GM10266 (cell line): ENCODE data around the gene IHH.

Experiments
- DNase-seq: peaks from one replicate; pipeline ENCODE4 v3.0.0; 2012; ENCODE audit errors: extremely low spot score
- CTCF ChIP-seq: IDR thresholded peaks from 2 replicates; pipeline ENCODE4 v1.5.1; 2012; ENCODE audit warnings: mild to moderate bottlenecking, low read depth; ENCODE audit not compliant: control insufficient read depth, insufficient read depth; ENCODE audit errors: missing control alignments

Gene IHH

GRCh38 chr2:219049282-219049681 lies 11.4 kb downstream of the IHH start:
- no peak for DNase-seq
- no peak for TF ChIP-seq CTCF

- TF ChIP-seq CTCF: no peak
- DNase-seq: no peak
Measured at GRCh38 chr2:219045937-219046550, 14.7 kb downstream of the IHH start.

GRCh38 chr2:219042750-219043149 lies 18.0 kb downstream of the IHH start:
- TF ChIP-seq CTCF: no peak
- no peak for DNase-seq

GRCh38 chr2:219042157-219042556 lies 18.6 kb downstream of the IHH start:
- DNase-seq: no peak
- no peak for TF ChIP-seq CTCF

- no peak for DNase-seq
- TF ChIP-seq CTCF: no peak
Measured at GRCh38 chr2:219041252-219041651, 19.5 kb downstream of the IHH start, which contains the start of gene CFAP65. CFAP65 (minus strand) TSS chr2:219041516; CDS start chr2:219039048, 2,468 bp downstream.

GRCh38 chr2:219038600-219038999 lies 22.1 kb downstream of the IHH start:
- no peak for DNase-seq
- no peak for TF ChIP-seq CTCF

GRCh38 chr2:219037783-219038499 lies 22.8 kb downstream of the IHH start:
- DNase-seq: no peak
- no peak for TF ChIP-seq CTCF
